ENCODE measurements around the gene REL.

GRCh38 chr2:60973705-60974104 is 92.3 kb downstream of the REL start:
- TF ChIP-seq CTCF (IDR thresholded peaks at IDR 0.05) (no peak), REST (IDR thresholded peaks at IDR 0.05; ENCODE audit: insufficient read depth in 1 of 2, low read depth in 2 of 2, low read length in 1 of 2) (no peak), POLR2AphosphoS5 (IDR thresholded peaks at IDR 0.05; ENCODE audit: low read depth, low read length) (no peak)
